Thyroid gland (tissue), 4 donors: ENCODE measurements around the gene PAK6.

Source experiments
- POLR2A ChIP-seq, 2 donors: fragments of 450-650 bp; IDR thresholded peaks; one replicate each; pipeline ENCODE4 v1.6.1; 2017; ENCODE audit warnings: antibody characterized with exemption in 2 of 2, mild to moderate bottlenecking in 2 of 2, moderate library complexity in 1 of 2
- TF ChIP-seq, protein P1 (sequence below), 6 experiments: fragments of 200-600 bp in 3 of 6; fragments of 450-650 bp in 3 of 6; sonication (generic) in 3 of 6; IDR thresholded peaks; one replicate each; pipeline ENCODE4 v1.5.1; 2016 to 2019; ENCODE audit warnings: antibody characterized with exemption in 6 of 6, mild to moderate bottlenecking in 2 of 6, inconsistent platforms in 1 of 6, moderate library complexity in 1 of 6

DNA sequence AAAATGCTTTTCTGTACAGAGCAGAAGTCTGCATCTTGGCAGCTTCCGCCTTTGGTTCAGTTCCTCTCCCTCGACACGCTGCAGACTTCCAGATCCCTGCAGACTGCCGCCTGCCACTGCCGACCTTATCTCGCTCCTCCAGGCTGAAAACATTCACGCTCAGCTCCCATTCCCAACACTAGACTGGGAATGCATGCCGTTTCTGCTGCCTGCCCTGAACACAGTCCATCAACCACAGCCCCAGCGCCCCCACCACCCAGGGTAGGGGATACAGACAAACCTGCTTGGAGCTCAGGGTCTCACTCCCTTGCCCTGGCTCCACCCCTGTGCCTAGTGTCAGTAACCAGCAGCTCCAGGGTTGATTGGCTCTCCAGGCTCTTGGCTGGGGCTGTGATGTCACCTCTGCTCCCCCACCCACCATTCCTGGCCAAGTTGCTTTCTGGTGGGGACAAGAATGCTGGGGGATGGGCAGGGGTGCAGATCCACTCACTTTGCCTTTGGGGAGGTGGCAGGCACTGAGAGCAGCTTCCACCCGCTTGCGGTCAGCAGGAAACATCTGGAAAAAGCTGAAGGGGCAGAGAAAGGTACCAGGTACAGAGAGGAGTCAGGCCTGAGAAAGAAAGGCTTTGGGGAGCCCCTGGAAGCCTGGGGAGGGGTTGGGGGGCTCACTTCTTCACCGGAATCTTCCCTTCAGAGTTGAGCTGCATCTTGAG lies 62.8 kb downstream of the PAK6 start:
- TF ChIP-seq, protein P1, sequence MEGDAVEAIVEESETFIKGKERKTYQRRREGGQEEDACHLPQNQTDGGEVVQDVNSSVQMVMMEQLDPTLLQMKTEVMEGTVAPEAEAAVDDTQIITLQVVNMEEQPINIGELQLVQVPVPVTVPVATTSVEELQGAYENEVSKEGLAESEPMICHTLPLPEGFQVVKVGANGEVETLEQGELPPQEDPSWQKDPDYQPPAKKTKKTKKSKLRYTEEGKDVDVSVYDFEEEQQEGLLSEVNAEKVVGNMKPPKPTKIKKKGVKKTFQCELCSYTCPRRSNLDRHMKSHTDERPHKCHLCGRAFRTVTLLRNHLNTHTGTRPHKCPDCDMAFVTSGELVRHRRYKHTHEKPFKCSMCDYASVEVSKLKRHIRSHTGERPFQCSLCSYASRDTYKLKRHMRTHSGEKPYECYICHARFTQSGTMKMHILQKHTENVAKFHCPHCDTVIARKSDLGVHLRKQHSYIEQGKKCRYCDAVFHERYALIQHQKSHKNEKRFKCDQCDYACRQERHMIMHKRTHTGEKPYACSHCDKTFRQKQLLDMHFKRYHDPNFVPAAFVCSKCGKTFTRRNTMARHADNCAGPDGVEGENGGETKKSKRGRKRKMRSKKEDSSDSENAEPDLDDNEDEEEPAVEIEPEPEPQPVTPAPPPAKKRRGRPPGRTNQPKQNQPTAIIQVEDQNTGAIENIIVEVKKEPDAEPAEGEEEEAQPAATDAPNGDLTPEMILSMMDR (IDR thresholded peaks at IDR 0.05), result no peak
- no peak for TF ChIP-seq POLR2A (IDR thresholded peaks at IDR 0.05)
